GM12892 (cell line): ENCODE measurements around the gene GPSM1.

Experiments
- POLR2A ChIP-seq: IDR thresholded peaks from 2 replicates; pipeline ENCODE4 v1.6.1; 2011; ENCODE audit warnings: low read depth, low read length, control low read depth
- POLR2AphosphoS5 ChIP-seq: IDR thresholded peaks from 2 replicates; pipeline ENCODE4 v1.6.1; 2011; ENCODE audit warnings: low read depth, low read length, control low read depth
- TAF1 ChIP-seq: IDR thresholded peaks from 2 replicates; pipeline ENCODE4 v1.6.1; 2011; ENCODE audit warnings: low read depth, mild to moderate bottlenecking, control low read depth, low read length, borderline replicate concordance

- TF ChIP-seq POLR2AphosphoS5, result no peak
- TF ChIP-seq POLR2A, result no peak
- TF ChIP-seq TAF1, result no peak
These were observed 30.2 kb upstream of the GPSM1 start for GRCh38 chr9:136297016-136297691.
